ENCODE data around the gene CASP2. TPM values are rescaled to one million over a fixed set of nuclear protein-coding genes. Genes with fewer than 3 reads are reported as not detected.
A peak's percentile ranks its signal among the peaks of the same experiment; 100 is the strongest.

The CASP2 gene
- polyA plus RNA-seq, 1 donor: 69.9 TPM

- no peak for DNase-seq
Observed at GRCh38 chr7:143290293-143290692, 2.1 kb downstream of the CASP2 start.

DNA sequence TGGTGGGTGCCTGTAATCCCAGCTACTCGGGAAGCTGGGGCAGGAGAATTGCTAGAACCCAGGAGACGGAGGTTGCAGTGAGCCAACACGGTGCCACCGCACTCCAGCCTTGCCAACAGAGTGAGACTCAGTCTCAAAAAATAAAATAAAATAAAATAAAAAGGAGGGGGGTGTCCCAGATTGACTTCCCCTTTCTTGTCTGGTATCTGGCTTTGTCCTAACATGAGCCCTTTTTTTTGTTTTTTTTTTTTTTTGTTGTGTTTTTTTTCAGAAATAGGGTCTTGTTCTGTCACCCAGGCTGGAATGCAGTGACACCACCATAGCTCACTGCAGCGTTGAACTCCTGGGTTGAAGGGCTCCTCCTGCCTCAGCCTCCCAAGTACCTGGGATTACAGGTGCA is 4.7 kb downstream of the CASP2 start:
- no peak for DNase-seq

DNA sequence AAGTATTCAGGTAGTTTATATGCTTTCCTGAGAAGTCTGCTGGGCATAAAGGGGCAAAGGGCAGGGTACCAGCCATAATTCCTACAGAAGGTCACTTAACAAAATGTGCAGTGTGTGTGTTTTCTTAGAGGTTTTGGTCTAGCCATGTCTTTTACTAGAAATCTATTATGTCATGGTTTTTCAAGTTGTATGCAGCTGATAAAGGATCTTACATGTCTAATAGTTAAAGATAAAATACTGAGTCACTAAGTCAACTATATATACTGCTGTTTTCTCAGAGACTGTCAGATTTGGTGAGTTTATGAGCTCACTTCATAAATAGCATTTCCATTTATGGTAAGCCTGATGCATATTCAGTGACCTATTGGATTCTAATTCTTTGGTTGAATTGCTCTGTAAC is 7.7 kb downstream of the CASP2 start:
- DNase-seq: no peak

GRCh38 chr7:143296686-143297085 is 8.5 kb downstream of the CASP2 start:
- DNase-seq: no peak

DNA sequence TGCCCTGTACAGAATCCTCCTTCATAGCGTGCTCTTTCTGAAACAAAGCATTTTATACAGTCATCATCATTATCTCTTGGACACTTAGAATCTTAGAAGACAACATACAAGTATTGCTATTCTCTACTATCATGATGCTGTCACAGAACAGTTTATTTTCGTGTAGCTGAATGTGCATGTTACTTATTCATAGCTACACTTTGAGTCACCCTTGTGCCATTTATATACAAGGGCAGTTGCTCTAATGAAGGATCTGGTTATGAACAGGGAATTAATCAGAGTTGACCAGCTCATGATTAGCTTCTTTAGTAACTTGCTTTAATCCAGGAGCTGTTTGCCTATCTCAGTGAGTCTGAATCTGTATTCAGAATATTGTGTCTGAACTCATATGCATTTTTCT is 11.2 kb downstream of the CASP2 start:
- no peak for DNase-seq

GRCh38 chr7:143299840-143300239 is 11.7 kb downstream of the CASP2 start:
- no peak for DNase-seq

GRCh38 chr7:143300959-143301935 is 13.1 kb downstream of the CASP2 start:
- DNase-seq: no peak

GRCh38 chr7:143303733-143304132 is 15.6 kb downstream of the CASP2 start:
- no peak for DNase-seq

GRCh38 chr7:143304938-143305337 is 16.8 kb downstream of the CASP2 start:
- no peak for DNase-seq

- DNase-seq: no peak
Observed at GRCh38 chr7:143305423-143306070, 17.4 kb downstream of the CASP2 start.

GRCh38 chr7:143308632-143309031 is 20.5 kb downstream of the CASP2 start:
- no peak for DNase-seq

DNA sequence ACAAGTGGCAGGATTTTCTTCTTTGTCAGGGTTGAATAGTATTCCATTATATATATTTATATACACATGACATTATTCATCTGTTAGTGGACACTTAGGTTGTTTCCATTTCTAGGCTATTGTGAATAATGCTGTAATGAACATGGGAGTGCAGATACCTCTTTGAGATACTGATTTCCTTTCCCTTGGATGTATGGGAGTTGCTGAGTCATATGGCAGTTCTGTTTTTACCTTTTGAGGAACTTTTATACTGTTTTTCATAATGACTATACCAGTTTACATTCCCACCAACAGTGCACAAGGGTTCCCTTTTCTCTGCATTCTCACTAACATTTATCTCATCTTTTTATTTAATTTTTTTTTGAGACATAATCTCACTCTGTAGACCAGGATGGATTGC is 26.0 kb downstream of the CASP2 start:
- no peak for DNase-seq

DNA sequence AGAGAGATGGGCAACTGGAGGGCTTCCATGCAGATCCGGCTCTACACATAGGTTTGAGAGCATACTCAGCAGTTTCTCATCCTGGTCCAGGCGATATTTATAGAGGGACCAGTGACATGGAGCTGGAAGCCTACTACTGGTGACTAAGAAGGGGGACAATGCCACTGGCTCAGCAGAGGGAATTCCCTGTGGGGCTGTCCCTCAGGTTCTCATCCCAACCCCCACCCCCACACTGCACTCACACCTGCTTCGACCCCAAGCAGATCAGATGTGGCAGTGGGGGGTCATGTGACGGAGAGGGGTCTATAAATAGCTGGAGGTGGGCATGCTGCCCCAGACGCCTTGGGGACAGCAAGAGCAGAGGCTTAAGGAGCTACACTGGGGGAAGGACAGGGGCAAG is 27.6 kb downstream of the CASP2 start, which contains the start of gene CLCN1:
Gene CLCN1, plus strand, starts transcription at position 336 of the 400 bp plus-strand sequence. CDS start 102 bp downstream, outside the sequence.
- DNase-seq: no peak

DNA sequence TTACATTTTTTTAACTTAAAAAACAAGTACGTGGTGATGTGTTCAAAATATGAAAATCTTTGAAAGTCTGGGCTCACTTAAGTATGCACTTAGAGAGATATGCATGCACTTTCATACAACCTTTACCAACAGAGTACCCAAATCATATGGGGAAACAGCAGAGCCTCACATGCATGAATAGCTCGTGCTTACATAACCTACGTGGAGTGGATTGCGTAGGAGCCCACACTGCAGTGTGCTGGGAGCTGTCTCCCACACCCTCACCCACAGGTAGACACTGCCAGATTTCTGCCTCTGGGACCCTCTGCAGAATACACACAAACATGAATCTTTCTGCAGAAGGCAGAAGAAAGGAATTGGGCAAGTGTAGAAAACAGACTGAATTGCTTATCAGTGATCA is 28.3 kb downstream of the CASP2 start:
- no peak for DNase-seq

GRCh38 chr7:143318661-143319060 is 30.5 kb downstream of the CASP2 start:
- peak; percentile 5 for DNase-seq

- DNase-seq: no peak
Observed at GRCh38 chr7:143320620-143321019, 32.5 kb downstream of the CASP2 start.

DNA sequence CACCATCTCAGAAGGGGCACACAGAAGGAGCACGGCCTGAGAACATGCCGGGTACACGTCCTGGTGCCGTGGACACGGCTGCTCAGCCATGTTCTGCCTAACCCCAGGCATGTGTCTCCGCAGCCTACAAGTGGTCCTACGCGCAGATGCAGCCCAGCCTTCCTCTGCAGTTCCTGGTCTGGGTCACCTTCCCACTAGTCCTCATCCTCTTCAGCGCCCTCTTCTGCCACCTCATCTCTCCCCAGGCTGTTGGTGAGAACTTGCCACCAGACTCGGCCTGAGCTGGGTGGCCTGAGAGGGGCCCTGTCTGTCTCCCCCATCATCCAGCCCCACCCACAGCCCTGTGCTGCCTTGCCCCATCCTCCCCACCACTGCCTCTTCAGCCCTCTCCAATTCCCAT is 33.1 kb downstream of the CASP2 start:
- no peak for DNase-seq

DNA sequence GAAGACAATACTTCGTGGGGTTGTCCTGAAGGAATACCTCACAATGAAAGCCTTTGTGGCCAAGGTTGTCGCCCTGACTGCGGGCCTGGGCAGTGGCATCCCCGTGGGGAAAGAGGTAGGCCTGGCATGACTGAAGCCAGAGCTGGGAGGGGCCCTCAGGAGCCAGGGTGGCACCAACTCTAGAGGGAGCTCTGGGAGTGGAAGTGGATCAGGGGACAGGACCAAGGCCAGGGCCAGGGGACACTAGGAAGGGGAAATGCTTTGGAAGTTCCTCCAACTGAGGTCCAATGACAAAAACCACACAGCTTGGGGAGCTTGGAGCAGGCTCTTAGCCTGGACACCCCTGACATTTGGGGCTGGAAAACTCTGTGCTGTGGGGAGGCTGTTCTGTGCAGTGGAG is 33.6 kb downstream of the CASP2 start:
- no peak for DNase-seq

DNA sequence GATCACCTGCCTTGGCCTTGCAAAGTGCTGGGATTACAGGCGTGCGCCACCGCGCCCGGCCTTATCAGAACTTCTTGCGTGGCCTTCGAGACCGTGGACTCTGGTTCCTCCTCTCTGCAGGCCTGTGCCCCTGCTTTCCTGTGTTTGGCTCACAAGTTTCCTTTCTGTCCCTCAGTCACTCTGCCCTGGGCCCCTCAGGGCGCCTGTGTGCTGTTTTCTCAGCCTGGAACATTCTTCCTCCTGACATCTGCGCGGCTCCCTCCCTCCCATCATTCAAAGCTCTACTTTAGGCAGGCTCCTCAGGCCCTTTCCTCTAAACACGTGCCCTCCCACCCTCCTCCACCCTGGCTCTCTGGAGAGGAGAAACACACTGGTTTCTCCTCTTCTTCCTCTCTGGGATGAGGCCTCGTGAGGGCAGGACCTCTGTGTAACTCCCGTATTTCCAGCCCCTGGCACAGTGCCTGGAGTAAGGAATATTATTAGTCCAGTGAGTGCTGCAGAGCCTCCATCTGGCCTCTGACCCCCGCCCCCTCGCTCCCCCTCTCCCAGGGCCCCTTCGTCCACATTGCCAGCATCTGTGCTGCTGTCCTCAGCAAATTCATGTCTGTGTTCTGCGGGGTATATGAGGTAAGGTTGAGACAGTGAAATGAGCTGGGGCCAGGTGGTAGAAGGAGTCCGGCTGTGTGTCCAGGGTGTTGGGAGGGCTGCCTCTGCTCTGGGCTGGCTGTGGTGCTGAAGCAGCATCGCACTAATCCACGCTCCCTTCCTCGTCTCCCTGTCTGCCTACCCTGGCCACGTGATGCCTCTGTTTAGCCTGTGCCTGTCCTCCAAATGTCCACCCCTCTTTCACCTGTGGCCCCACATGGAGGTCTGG is 34.8 kb downstream of the CASP2 start:
- peak; percentile 34 for DNase-seq

DNA sequence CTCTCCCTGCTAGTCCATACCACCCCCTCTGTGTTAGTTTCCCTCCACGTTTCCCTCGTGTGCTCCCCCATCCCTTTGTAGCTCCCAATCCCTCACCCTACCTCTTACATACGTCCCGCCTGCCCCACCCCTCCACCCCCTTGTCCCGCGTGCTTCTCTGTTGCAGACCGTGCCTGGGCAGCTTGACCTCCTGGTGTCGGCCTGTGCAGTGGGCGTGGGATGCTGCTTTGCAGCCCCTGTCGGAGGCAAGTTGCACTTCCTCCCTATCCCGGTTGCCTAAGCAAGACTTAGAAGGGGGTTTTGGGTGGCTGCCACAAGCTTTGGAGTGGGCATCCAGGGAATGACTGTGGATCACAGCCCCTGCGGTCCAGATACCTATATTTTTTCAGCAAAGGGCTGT is 35.5 kb downstream of the CASP2 start:
- DNase-seq: no peak

DNA sequence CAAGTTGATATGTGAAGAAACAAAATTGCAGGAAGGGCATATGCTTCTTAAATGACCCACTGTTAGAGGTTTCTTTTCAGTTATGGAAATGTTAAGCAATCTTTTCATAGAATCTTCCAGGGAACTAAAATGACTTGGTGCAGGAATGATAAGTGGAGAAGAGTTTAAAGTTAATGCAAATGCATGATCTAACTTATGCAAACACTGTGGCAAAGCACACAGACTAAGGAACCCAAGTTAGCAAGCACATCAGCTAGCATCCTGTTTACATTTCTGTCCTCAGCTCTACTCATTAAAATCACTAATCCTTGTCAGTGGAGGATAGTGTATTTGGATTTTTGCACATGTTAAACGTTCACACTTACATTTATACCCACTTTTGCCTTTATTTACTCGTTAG is 37.1 kb downstream of the CASP2 start:
- DNase-seq: no peak

DNA sequence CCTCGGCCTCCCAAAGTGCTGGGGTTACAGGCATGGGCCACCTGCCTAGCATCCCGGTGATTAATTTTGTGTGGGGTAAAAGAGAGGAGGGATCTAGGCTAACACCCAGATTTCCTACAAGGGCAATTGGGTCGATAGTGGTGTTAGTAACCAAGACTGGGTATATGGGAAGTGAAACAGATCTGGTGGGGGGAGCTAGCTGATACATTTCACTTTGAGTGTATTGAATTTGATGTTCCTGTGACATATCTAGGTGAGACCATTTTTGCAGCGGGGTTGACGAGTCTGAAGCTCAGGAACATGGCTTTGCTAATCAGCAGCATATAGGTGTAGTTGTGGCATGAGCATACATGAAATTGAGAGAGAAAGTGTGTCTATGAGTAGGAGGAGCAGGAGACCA is 39.8 kb downstream of the CASP2 start:
- DNase-seq: no peak
